SHP77 treated with DMSO at 0.1 percent for 48 hours (cell line): ENCODE data around the gene ZDHHC7.

ENCODE experiments used
- DNase-seq: peaks from one replicate; lab custom pipeline; 2025; lab: John Stamatoyannopoulos, UW

ZDHHC7 gene

DNA sequence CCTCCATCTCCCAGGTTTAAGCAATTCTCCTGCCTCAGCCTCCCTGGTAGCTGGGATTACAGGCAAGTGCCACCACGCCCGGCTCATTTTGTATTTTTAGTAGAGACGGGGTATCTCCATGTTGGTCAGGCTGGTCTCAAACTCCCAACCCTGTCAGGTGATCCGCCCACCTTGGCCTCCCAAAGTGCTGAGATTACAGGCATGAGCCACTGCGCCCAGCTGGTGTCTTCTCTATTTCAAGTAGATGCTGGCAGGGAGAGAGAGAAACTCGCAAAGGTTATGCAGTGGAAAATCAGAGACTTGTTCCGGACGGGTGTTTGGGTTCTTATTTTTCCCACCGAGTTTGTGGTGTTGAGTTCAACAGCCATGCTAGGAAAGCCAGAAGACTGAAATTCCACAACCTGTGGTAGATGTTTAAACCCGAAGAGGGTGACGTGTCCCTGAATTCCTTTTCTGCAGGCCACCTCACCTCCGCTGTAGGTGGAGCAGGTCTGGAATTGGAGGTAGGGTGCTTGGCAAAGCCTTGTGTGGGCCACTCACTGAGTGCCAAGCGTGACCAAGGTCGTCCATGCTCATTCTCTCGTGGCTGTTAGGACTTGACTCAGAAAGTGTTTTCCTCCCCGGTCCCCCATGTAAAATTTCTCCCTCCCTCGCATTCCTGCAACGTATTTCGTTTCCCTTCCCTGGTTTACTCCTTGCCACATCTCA lies 7.3 kb upstream of the ZDHHC7 start:
- no peak for DNase-seq

DNA sequence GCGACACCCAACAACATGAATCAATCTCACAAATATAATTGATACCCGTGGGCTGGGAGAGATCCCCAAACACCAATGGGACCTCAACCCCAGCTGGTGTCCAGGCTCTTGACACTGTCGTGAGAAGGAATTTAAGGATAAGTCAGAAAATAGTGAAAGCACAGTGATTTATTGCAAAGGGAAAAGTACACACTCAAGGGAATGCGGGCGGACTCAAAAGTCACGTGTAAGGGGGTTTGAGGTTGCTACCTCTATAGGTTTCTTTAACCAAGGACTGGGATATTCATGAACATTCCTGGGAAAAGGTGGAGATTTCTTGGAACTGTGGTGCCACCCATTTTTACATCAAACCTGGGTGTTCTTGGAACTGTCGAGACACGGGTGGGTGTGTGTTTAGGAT lies 6.3 kb upstream of the ZDHHC7 start:
- no peak for DNase-seq

DNA sequence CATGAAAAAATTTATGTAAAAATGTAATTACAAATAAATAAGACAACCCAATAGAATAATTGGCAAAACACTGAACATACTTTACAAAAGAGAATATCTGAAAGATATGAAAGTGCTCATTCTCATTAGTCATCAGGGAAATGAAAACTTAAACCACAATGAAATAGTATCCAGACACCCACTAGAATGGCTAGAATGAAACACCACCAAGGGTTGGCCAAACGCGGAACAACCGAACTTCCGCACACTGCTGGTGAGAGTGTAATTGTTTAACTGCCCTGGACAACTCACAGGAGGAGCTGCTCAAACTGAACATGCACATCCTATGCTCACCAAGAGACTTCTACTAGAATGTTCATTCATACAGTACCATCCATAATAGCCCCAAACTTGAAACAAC lies 5.8 kb upstream of the ZDHHC7 start:
- no peak for DNase-seq

DNA sequence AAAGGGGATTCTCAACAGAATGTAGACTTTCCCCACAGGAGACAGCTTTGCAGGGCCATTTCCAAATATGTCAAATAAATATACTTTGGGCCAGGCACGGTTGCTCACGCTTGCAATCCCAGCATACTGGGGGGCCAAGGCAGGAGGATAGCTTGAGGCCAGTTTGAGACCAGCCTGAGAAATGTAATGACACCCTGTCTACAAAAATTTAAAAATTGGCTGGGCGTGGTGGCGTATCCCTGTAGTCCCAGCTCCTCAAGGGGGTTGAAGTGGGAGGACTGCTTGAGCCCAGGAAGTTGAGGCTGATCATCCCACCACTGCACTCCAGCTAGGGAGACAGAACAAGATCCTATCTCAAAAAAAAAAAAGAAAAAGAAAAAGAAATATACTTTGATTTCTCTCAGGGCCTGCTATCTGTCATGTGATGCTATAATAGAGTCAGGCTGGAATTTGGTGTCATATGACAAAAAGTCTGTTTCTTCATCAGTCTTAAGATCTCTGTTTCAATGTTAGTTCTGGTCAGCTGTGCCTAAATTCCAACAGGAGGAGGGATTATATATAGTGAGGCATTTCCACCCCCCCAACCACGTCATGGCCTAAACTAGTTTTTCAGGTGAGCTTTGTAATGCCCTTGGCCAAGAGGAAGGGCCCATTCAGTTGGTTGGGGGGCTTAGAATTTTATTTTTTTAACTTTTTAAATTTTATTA lies 4.3 kb upstream of the ZDHHC7 start:
- no peak for DNase-seq

DNA sequence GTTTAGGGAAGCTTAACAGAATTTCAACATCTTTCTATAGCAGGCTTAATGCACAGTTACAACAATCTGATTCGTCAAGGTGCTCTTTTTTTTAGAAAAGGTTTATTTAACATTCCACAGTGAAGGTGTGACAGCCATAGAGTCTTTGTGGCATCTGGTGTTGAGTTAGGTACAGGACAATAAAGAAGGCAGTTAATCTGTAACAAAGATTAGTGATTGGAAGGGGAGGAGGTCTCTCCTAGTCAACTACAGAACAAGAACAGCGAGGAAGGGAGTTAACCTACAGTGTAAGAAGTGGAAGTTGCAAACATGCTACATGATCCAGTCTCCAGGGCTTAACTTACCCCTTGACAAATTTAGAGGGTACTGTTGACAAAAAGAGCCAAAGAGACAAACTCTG lies 3.0 kb upstream of the ZDHHC7 start:
- no peak for DNase-seq

DNA sequence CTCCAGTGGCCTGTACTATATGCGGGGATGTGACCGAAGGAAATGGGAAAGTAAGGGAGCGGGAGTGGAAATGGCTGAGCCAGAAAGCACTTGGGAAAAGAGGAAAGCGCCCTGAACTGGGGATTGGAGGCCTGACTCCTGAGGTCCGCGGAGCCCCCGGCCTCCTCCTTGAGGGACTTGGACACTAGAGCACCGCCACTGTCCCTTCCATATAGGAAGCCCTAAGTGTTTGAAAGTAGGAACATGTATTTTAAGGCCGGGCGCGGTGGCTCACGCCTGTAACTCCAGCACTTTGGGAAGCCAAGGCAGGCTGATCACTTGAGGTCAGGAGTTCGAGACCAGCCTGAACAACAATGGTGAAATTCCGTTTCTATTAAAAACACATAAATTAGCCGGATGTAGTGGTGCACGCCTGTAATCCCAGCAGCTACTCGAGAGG lies 530 bp upstream of the ZDHHC7 start:
- no peak for DNase-seq

DNA sequence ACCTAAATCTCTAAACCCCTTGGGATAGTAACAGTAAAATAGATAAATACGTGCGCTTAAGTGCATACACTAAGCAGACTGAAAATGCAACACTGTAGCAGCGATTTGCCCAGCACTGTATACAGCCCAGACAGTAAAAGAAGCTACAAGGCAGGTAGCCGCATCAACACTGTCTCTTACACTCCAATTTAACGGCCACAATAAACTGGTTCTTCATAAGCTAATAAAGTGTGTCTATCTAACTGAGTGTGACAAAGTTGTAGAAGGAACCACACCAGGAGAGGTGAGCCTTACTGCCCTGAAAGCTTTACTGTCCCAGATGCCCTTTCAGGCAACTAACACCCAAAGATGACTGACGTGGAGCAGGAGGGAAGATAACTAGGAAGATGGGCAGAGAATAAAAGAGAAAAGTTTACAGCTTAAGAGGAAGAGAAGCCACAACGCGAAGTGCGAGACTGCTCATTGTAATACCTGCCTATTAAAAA lies 847 bp downstream of the ZDHHC7 start:
- no peak for DNase-seq

DNA sequence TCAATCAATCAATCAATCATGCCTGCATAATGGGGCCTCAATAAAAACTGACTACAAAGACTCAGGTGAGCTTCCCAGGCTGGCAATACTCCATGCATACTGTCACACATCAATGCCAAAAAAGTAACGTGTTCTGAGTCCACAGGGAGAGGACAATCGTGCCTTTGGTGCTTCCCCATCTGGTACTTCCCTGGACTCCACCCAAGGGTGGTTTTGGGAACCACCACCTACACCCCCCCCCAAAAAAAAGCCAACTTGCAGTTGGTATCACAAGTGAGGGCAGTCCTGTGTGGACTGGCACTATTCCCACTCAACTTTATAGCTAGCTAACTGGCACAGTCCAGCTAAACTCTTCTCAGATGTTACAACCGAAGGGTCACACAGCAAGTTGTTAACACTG lies 3.1 kb downstream of the ZDHHC7 start:
- DNase-seq: no peak

DNA sequence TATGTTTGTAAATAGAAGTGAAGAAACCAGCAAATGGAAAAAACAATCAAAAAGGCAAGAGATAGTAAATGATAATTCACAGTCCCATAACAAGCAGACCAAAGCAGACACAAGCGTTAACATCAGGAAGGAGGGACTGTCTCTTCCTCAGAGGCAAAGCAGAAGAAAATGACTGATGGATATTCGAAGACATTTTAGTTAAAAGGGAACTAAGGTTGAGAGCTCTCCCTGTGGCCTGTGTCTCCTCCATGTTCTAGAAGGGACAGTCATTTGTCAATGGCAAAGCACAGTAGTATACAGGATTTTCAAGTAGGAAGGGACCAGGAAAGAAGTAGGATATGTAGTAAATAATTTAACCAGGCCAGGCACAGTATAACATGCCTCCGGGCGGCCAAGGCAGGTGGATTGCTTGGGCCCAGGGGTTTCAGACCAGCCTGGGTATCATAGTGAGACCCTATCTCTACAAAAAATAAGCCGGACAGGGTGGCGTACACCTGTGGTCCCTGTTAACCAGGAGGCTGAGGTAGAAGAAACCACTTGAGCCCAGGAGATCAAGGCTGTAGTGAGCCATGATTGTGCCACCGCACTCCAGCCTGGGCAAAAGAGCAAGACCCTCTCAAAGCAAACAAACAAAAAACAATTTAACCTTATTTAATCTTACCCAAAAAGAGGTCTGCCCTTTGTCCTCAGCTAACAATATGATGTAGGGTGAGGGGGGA lies 3.7 kb downstream of the ZDHHC7 start:
- DNase-seq: no peak

DNA sequence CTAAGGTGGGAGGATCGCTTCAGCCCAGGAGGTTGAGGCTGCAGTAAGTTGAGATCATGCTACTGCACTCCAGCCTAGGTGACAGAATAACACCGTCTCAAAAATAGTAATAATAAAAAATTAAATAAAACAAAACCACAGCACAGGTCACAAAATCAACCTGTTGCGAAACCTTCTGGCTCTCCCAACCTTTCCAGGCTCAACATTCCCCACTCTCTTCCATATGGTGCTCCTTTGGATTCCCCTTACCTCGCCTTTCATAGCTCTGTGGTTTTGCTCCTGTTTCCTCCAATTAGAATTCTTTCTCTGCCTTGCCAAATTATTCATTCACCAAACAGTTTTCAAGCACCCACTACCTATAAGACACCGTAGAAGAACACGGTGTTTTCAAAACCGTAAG lies 4.7 kb downstream of the ZDHHC7 start:
- no peak for DNase-seq

DNA sequence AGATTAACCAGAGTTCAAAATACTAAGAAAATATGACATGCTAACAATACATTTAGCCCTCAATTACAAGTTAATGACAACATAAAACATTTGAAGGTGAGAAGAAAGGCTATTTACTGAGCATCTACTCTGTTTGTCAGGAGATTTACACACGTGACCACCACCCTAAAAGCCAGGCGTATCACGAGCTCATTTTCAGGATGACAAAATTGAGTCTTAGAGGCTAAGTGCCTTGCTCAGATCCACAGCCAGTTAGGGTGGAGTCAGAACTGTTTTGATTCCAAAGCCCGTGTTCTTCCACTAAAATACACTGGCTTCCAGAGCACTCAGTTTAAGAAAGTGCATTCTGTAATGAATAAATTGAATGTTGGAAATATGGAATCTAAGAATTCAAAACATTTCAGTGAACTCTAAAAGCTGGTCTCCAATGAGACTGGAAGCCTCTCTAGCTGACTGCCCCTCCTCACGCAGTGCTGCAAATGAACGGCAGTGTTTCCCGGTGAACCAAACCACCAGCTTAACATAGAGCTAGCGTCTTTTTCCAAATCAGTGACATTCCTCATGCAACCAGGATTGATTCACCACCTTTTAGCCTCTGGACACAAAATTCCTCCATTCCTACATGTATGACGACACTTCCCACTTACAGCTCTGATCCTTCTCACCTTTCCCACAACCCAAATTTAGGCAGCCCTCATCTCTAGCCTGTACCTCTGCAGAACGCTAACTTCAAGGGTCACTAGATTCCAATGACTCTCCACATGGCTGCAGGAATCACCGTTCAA lies 5.9 kb downstream of the ZDHHC7 start:
- DNase-seq: no peak

DNA sequence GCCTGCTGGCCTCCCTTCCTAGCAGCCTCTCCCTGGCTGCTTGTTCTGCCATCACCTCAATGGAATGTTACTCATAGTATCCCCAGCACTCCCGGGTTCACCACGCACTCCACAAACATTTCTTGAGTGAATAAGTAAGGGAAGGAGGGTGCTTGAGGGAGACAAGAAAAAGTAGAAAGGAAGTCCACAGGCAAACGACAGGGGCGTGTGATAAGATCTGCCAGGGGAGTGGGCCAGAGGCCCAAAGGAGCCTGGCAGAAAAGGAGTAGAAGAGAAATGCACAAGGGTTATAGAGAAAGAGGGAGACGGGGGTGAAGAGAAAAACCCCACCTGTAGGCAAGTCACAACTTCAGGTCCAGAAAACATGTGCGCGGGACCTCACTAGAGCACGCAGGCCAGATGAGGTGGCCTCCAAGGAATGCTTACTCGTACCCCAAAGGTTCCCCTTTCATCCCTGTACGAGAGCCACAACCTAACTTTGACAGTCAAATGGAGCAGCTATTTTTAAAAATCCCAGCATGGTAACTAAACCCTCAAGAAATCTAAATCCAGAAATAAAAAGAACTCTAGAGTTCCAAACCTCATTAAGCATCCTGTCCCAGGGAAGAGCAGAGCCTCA lies 6.6 kb downstream of the ZDHHC7 start:
- no peak for DNase-seq

DNA sequence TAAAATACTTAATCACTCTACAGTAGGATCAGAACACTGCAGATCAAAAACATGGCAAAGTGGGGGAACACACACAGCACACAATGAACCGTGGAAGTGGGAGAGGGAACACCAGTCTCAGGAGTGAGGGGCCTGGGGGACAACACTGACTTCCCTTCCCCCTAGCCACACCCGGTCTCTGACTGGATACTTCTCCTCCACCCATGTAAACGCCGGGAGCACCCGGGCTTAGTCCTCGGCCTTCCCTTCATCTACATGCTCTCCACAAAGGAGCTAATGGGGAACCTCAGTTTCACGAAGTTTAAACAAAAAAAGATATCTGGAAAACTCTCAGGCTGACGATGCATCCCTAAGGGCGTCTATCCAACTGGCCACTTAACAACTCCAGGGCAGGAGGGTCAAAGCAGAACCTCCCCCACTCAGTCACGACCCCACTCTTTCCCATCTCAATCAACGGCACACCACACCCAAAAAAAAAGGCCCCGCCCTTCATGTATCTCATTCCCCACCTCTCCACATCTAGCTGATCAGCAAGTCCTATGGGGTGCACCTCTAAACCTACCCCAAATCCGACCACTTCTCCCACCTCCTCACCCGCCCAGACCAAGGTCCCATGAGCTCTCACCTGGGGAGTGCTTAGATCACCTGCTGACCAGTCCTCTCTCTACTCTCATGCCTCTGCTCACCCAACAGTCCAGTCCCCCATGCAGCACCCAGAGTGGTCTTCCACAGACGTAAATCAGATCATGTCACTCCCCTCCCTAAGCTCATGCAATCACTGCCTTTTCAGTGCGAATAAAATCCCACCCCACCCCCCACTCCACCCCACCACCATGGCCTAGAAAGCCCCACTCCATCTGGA lies 7.4 kb downstream of the ZDHHC7 start:
- DNase-seq: no peak

DNA sequence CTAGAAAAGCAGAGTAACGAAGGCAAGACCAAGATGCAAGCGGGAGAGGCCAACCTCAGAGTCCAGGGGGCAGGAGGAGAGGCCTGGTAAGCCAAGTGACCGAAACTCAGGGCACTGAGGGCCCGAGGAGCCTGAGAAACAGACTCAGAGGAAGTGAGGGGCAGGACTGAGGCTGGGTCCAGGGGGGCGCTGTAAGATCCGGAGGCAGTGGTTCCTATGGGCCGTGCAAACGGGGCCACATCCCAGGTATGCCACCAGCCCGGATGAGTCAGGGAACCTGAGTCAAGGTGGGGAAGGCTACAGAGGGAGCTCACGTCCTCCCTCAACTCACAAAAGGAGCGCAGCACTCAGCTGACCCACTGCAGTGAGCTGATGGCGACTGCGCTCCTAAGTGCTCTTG lies 8.3 kb downstream of the ZDHHC7 start:
- no peak for DNase-seq

DNA sequence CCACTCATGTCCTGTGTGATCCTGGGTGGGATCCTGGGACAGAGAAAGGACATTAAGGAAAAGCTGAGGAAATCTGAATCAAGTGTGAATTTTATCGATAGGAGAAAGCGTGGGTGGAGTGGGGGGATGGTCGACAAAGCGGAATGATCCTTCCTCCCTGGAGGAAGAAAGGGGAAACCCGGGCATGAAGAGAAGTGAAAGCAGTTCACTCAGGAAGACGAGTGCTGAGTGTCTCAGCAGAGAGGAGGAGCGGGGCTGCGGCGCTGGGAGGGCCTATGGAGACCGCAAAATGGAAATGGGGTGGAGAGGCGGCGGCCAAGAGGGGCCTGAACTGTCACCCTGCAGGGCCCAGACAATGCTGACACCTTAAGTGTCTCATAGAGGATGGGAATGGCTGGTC lies 8.7 kb downstream of the ZDHHC7 start:
- no peak for DNase-seq

DNA sequence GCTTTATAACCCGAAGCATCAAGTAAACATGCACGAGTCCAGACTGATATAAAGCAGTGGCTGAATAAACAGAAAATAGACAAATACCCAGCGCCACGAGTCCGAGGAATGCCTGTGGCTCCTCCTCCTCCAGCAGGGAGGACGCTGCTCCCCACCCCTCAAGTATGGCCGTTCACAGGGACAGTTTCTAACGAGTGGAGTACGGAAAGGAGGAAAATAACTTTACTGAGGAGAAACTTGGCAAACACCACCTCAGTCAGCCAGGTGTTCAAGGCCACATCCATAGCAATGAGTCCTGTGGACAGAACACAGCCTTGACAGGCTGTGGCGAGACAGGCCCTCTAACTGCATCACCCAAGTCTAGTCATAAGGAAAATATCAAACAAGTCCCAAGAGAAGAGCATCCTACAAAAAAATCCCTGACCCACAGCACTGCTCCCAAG lies 9.2 kb downstream of the ZDHHC7 start:
- DNase-seq: no peak

DNA sequence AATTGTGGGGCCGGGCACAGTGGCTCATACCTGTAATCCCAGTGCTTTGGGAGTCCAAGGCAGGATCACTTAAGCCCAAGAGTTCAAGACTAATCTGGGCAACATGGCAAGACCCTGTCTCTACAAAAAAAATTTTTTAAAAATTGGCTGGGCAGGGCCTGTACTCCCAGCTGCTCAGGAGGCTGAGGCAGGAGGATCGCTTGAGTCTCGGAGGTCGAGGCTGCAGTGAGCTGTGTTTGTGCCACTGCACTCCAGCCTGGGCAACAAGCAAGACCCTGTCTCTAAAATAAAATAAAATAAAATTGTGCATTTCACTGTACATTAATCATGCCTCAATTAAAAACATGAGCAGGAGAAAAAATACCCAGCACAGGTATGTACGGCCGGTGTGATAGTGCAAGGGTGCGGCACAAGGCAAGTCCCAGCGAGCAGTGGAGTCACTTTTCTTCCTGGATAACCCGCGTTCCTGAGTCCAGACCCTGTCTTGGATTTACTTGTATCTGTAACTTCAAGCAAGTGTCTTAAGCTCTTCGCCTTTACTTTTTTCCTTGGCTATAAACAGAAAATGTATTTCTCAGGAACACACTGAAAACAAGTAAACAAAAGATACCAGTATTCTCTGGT lies 11.4 kb downstream of the ZDHHC7 start:
- DNase-seq: no peak

DNA sequence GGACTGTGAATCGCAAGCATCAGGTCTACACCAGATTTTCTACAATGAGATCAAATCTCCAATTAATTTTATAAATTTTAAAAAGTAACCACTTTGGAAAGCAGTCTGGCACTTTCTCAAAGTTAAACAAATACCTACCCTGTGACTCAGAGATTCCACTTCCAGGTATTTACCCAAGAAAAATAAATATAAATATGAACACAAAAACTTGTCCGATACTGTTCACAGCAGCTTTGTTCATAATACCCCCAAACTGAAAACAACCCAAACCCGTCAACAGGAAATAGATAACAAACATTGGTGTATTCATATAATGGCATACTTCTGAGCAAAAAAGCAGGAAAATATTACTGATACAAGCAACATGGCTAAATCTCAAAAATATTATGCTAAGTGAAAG lies 12.1 kb downstream of the ZDHHC7 start:
- DNase-seq: no peak

DNA sequence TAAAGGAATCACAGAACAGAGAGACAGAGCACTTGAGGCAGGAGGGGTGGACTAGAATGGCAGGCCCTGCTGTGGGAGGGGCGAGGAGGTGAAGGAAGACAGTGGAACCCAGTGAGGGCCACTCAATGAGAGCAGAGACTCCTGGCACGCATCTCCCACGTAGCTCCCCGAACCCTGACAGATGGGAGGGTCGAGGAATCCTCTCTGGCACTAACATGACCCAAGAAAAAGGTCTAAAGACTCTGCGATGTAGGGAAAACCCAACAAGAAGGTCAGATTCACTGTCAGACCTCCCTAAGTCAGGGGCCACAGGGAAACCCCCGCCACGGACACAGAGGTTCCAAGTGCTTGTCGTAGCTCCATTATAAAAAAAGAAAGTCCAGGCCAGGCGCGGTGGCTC lies 15.0 kb downstream of the ZDHHC7 start:
- DNase-seq: no peak

DNA sequence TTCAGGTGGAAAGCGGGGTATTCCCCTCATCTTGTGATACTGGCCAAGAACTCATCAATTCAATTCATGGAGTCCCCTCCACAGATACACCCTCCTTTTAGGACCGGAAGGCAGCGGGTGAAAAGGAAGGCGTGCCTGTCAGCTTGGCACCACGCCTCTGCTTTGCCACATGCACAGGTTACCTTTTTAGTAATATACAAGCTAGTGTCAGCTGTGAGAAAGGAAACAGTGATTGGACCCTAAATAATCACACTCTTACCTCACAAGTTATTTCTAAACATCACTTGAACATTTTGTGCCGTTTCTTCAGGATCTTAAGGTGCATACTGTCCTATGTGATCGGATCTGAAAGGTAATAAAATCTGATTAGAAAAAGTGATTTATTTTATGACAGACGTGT lies 15.7 kb downstream of the ZDHHC7 start:
- DNase-seq: no peak
